HG02884 (cell line): ENCODE measurements around the gene ARMH4.
"Not testable (repeated sequence)": the region's sequence is repeated elsewhere in the genome, so short reads cannot be mapped to it uniquely, and the experiment has no call there.

Source experiments
- ATAC-seq: cut with Tn5 transposase; IDR thresholded peaks from one replicate; pipeline ENCODE4 v1.9.1; 2021; ENCODE audit warnings: mild to moderate bottlenecking, moderate library complexity; ENCODE audit not compliant: unreplicated experiment

The ARMH4 gene

GRCh38 chr14:58145936-58146335 lies 6.1 kb downstream of the ARMH4 start:
- ATAC-seq = no peak

- no peak for ATAC-seq
Measured at GRCh38 chr14:58143106-58143505, 8.9 kb downstream of the ARMH4 start.

DNA sequence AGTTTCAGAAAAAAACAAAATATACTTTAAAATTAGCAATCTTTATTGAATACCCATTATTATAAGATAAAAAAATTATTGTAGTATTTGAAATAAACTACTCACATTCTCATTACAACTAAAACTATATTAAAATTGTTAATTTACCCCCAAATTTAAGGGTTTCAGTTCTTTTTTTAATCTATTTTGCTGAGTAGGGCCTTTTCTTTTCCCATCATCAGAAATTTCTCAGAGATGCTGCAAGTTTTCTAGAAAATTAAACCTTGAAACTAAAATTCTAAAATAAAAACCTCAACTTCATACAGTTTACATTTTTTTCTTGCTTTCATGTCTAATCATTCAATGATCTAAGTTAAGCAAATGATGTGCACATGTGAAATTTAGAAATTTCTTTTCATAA lies 10.1 kb downstream of the ARMH4 start:
- ATAC-seq = no peak

- ATAC-seq = no peak
Measured at GRCh38 chr14:58138714-58139482, 13.1 kb downstream of the ARMH4 start.

- no peak for ATAC-seq
Measured at GRCh38 chr14:58138031-58138713, 13.8 kb downstream of the ARMH4 start.

- ATAC-seq = no peak
Measured at GRCh38 chr14:58133739-58134138, 18.3 kb downstream of the ARMH4 start.

- no peak for ATAC-seq
Measured at GRCh38 chr14:58131386-58131785, 20.6 kb downstream of the ARMH4 start.

DNA sequence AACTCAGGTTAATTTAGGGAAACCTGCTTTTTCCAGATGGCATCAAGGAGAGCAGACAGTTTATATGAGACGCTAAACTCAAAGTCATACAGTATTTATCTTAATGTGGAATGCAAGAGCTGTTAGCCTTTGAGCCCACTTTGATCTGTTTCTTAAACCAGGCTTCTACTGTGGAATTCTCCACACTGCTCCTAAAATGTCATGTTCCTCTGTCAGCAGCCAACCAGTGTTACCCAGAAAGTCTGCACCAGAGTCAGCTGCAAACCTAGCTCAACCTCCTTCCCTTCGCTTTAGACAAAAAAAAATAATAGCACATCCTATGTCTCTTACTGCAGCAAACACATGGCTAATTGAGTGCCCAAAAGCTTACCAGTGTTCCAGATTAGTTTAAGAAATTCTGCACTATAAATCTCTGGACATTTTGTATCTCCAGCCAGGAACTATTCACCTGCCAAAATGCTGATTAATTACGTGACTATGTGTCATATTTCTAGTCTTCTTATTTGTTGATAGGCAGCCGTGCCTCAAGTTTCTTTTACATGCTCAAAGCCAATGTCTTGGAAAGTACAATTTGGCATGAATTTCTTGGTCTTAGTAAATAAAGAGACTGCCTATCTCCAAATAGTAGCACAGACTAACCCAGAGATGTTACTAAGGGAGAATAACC lies 21.8 kb downstream of the ARMH4 start:
- no peak for ATAC-seq

DNA sequence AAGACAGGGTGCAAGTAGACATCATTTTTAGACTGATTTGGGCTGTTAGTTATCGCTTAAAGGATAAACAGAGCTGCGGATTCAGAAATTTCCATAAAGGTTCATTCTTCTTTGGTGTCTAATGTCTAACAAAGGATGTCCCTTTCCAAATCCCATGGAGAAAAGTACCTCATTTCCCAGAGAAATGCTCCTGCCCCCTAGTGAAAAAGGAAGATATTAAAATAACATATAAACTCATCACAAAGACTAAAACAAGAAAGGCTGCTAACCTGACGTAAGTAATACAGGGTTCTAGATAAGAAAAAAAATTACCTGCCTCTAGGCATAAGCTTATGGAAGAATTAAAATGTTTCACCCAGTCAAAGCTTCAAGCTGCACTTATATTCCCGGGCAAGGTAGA lies 22.8 kb downstream of the ARMH4 start:
- no peak for ATAC-seq

GRCh38 chr14:58128416-58128815 lies 23.6 kb downstream of the ARMH4 start:
- no peak for ATAC-seq

DNA sequence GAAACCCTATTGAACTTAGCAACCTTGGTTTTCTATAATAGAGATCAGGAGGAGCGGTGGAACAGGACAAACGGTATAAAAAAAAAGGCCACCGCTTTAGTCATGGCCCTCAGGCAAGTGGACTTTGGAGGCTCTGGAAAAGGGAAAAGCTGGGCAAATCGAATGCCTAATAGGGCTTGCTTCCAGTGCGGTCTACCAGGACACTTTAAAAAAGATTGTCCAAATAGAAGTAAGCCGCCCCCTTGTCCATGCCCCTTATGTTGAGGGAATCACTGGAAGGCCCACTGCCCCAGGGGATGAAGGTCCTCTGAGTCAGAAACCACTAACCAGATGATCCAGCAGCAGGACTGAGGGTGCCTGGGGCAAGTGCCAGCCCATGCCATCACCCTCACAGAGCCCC lies 29.5 kb downstream of the ARMH4 start:
- not testable (repeated sequence) for ATAC-seq

DNA sequence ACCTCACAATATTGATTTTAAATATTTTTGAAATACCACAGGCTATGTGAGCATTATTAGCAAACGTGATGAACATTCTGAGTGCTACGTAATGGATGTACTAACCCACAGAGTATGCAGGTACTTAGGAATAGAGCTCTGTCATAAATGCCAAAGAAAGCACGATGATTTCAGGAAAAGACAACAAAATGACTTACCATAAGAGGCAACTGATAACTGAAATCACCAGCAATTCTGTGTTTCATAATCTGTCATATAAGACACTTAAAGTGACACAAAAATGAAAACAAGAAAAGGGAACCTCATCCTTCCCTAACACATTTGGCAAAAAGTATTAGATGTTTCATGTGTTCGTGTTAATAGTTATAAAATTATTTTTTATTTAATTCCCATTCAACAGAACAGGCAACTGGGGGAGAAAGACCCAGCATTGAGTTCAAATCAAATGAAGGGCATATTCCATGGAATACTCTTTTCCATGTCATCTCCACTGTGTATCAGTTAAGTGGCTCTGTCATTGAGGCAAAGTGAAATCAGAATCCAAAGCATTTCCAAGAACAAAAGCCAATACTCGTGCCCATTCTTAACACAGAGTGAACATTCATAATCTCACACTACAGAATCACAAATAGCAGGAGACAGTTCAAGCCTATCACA lies 30.4 kb downstream of the ARMH4 start:
- no peak for ATAC-seq

GRCh38 chr14:58119381-58119780 lies 32.6 kb downstream of the ARMH4 start:
- ATAC-seq = no peak

- ATAC-seq = no peak
Measured at GRCh38 chr14:58118097-58118815, 33.8 kb downstream of the ARMH4 start.

DNA sequence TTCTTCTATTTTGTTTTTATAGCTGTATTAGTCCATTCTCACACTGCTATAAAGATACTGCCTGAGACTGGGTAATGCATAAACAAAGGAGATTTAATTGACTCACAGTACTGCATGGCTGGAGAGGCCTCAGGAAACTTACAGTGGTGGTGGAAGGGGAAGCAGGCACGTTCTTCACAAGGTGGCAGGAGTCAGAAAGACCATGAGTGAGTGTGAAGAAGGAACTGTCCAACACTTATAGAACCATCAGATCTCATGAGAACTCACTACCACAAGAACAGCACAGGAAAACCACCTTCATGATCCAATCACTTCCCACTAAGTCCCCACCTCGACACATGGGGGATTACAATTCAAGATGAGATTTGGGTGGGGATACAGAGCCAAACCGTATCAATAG lies 42.3 kb downstream of the ARMH4 start:
- ATAC-seq = no peak

DNA sequence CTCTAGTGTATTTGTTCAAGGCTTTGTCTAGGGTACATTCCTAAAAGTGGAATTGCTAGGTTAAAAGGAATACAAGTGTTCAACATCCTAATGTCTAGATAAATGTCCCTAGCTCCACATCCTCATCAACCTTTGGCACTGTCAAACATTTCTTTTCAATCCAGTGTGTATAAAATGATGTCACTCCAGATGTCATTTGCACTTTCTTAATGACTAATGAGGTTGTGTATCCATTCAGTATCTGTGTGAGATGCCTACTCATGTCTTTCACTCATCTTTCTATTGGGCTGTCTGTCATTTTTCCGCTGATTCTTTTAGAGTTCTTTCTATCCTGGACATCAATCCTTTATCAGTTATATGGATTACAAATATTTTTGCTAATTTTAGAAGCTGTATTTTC lies 43.3 kb downstream of the ARMH4 start:
- no peak for ATAC-seq

- ATAC-seq = no peak
Measured at GRCh38 chr14:58107947-58108552, 44.0 kb downstream of the ARMH4 start.

GRCh38 chr14:58107041-58107440 lies 45.0 kb downstream of the ARMH4 start:
- no peak for ATAC-seq

- no peak for ATAC-seq
Measured at GRCh38 chr14:58106446-58106845, 45.6 kb downstream of the ARMH4 start.

GRCh38 chr14:58104808-58105207 lies 47.2 kb downstream of the ARMH4 start:
- ATAC-seq = no peak
